GM19452 (cell line): ENCODE results near the gene EEF1A2.

ENCODE experiments used
- ATAC-seq: cut with Tn5 transposase; IDR thresholded peaks from one replicate; pipeline ENCODE4 v1.9.1; 2021; ENCODE audit not compliant: unreplicated experiment

The EEF1A2 gene

DNA sequence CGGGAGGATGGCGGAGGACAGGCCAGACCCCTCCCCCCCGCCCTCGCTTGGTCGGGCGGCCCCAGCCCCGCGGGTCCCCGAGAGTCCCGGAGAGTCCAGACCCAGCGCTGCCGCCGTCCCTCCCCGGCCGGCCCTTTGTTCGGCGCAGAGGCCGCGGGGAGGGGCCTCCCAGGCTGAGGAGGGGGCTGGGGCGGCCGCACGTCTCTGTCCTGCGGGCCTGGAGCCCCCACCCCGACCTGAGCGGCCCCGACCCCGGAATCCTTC is 27.2 kb downstream of the EEF1A2 start:
- no peak for ATAC-seq

GRCh38 chr20:63471002-63471716 is 27.7 kb downstream of the EEF1A2 start:
- ATAC-seq: no peak

- ATAC-seq: no peak
Observed at GRCh38 chr20:63470410-63470809, 28.5 kb downstream of the EEF1A2 start.

DNA sequence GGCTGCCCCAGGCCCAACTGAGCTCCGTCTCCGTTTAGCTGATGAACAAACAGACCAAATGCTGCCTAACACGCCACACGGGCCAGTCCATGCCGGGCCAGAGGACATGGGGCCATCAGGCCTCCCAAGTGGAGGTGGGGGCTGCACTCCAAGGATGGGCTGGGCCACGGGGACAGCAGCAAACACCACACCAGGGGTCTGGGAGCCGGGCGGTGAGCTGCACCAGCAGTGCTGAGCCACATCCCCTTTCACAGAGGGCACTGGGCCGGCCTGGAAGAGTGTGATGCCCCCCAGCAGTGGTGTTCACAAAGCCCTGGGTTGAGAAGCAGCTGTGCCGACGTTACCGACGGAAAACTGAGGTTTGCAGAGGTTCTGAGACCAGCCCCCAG is 29.2 kb downstream of the EEF1A2 start:
- ATAC-seq: no peak

DNA sequence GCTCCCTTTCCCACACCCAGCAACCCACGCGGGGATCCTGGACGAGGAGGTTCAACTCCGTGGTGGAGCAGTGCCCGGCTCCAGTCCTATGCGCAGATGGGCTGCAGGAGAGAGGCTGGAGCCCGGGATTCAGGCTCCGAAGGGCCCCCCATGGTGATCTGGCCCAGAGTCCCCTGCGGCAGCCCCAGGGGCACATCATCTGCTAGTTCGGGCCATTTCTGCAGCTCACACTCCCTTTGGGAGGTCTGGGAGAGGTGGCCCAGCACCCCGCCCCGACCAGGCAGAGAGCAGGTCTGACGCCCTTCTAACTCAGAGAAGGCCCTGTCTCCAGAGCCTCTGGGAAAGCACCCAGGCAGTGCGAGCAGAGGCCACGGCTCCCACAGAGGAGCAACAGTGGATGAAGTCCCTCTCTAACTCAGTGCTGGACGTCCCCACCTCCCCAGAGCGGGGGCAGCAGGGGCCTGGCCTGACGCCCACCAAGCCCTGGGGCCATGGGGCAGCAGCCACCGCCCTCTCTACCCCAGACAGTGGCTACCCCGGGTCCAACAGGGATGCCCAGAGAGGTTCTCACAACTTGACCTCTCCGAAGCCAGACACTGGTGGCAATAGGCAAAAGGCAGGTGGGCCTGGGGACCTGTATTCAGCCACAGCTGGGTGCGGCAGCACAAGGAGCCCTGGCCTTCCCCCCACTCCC is 29.7 kb downstream of the EEF1A2 start:
- no peak for ATAC-seq

DNA sequence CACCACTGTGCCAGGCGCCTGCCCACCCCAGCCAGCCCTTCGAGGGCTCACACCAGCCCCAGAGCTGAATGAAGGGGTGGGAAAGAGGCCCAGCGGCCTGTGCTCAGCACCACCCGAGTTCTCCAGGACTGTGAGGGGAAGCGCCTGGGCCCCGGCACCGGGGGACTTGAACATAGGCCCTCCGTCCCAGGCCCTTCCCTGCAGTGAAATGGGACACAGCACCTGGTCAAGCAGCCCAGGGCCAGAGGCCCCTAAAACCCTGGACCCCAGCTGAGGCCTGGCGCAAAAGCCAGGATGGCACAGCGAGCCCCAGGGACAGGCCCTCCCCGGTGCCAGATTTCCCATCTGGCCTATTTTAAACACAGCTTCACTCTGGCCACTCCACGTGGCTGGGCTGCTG is 30.5 kb downstream of the EEF1A2 start:
- ATAC-seq: no peak

DNA sequence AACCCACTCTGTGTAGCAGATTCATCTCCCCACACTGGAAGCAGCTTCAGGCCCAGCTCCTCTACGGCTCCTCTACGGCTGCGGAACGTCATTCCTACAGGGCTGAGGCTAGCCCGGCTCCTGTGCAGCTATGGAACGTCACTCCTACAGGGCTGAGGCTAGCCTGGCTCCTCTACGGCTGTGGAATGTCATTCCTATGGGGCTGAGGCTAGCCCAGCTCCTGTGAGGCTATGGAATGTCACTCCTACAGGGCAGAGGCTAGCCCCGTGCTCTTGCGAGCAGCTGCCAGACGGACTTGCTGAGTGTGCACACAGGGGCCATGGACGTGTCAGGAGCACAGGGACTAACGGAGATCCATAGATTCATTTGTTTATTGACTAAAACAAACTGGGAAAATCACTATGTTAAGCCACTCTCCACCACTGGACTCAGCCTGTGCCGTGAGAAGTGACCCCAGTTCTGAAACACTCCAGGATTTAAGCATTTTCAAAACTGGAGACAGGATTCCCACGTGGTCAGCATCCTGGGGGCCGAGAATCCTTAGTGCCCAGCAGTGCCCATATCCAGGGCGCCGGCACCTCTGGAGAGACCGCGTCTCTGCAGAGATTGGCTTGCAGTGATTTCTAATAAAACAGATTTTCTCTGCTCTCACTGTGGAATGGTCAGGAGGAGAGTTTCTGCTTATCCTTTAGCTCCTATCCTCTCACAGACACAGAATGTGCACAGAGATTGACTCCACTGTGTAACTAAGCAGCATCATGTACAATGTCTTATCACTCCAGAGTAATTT is 31.4 kb downstream of the EEF1A2 start:
- no peak for ATAC-seq

GRCh38 chr20:63466861-63467260 is 32.0 kb downstream of the EEF1A2 start:
- ATAC-seq: no peak

GRCh38 chr20:63466250-63466825 is 32.5 kb downstream of the EEF1A2 start:
- ATAC-seq: no peak

GRCh38 chr20:63465380-63466249 is 33.3 kb downstream of the EEF1A2 start:
- ATAC-seq: no peak

- no peak for ATAC-seq
Observed at GRCh38 chr20:63464289-63464635, 34.6 kb downstream of the EEF1A2 start.

DNA sequence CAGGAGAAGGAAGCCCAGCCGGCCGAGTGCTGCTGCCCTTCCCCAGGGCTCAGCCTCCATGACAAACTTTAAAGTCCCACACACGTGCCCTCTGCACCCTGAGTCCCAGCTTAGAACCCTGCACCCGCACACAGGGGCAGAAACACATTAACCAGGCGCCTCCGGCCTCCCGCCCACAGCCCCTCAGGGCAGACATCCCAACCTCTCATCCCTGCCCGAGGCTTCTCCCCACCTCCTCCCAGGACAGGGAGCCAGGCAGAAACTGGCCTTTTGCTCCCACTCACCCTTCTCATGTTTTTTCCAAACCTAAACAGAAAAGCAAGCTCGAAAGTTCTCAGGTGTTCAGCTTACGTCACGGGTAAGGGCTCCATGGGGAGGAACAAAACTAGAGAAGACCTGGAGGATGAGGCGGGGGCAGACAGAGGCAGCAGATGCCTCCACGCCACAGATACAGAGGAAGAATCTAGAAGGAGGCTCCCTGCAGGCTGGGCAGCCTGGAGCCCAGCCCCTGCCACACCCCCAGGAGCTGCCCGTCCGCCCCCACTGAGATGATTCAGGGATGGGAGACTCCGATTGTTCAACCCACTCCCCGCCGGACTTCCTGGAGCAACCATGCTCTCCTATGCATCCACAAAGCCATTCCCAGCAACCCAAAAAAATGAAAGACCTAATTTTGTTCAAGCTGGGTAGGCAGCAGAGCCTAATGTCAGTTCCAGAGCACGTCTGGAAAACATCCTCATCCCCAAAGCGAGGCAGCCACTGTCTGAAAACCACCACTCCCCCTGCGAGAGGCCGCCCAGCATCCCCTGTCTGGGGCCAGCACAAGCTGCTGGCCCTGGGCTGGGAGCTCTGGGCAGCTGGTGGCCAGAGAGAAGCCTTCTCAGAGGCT is 35.2 kb downstream of the EEF1A2 start:
- ATAC-seq: no peak

DNA sequence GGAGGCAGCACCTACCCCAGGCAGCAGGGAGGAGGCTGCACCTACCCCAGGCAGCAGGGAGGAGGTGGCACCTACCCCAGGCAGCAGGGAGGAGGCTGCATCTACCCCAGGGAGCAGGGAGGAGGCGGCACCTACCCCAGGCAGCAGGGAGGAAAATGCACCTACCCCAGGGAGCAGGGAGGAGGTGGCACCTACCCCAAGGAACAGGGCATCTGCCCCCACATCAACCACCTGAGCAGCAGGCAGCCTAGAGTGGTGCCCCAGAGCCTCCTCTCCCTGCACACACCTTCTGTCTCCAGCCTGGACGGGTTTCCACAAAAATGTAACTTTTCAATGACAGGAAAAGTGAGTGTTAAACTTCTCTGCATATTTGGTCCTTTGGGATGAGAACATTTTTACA is 36.6 kb downstream of the EEF1A2 start:
- no peak for ATAC-seq

DNA sequence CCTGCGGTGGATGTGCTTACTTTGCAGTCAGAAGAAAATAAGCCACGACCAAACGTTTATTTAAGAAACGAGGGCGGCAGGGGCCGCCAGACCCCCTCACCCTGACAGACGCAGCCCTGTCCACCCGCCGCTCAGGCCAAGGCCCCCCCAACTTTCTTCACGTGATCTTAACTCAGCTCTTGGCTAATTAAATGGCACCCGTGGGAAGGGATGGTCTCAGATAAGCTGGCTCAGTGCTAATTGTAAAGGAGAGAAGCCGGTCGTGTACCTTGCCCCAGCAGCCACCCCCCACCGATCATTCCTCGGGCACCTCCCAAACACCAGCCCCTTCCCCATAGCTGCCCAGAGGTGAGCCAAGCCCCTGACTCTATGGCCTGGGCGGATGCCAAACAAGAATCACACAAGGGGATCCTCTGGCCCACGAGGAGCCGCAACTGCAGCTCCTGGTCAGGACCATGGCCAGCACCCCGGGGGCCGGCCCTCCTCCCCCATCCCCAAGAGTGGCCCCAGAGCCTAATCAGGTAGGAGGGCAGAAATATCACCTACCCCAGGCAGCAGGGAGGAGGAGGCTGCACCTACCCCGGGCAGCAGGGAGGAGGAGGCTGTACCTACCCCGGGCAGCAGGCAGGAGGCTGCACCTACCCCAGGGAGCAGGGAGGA is 37.6 kb downstream of the EEF1A2 start:
- ATAC-seq: no peak

DNA sequence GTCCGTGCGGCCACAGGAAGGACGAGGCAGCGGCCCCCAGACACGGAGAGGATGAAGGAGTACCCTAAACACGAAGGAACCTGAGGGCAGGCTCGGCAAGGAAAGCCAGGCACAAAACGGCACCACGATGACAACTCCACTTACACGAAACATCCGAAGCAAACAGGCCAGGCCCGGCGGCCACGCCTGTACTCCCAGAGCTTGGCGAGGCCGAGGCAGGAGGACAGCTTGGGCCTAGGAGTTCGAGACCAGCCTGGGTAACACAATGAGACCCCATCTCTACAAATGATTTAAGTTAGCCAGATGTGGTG is 39.9 kb downstream of the EEF1A2 start:
- ATAC-seq: no peak

DNA sequence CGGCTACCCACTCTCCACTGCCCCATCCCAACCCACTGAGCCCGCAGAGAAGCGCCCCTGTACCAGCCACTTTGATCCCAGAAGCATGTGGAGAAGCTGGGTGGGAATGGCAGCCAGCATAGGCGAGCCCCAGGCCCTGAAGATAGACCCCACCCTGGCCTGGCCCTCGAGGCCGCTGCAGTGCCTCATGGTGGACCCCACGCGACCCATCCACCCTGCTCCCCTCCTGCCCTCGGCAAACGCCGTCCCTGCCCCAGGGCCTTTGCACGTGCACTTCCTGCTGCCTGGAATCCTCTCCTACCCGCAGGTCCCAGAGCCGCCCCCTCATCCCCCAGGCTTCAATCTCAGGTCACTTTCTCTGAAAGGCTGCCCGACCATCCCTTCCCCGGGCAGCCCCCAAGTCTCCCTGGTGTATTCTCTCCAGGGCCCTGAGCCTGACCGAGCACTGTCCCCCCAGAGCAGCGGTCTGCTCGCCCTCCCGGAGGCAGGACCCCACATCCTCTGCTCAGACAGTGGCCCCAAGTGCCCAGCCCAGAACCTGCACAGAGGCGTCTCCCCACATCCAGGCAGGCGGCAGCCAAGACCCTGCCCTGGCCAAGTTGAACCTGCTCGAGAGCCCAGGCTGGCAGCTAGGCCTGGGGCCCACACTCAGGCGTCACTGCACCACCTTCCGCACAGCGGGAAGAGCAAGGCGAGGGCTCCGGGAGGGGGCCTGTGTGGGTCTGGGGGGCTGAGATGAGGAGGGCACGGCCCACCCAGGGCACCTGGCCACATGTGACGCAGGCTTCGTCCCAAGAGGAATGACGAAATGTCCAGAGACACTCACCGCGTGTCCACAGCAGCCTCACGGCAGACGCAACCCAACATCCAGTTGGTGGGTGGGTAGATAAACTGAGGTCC is 40.5 kb downstream of the EEF1A2 start:
- ATAC-seq: no peak

GRCh38 chr20:63457737-63458136 is 41.1 kb downstream of the EEF1A2 start:
- no peak for ATAC-seq

DNA sequence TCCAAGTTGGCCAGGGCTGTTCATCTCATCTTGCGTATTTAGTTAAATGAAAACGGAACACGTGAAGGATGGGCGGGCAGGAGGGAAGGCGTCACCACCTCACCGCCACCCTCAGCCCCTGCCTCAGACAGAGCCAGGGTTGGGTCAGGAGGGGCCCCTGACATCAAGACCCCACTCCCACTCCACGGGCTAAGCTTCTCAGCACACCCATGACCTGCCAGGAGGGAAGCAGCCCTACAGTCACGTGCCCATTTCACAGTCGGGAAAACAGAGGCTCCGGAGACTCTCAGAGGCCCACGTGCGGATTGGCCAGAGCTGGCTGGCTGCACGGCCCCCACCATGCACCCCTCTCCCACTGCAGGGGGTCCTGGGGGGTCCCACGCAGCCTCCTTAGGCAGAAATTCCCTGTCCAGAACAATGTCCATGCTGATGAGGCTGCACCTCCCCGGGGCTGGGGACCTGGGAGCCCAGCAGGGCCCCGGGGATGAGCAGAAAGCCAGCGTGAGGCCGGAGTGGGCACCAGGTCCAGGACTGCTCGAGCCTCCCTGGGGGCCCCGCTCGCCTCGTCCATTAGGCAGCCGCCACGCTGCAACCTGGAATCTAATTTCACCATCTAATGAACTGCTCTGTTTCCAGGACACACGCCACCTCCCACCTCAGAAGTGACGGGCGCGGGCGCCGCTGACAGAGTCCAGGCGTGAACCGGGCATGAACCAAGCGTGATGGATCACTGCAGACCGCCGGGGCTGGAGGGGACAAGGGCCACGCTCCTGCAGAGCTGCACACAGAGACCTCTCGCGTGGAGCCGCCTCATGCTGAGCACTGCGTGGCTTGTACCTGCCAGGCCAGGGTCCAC is 42.2 kb downstream of the EEF1A2 start:
- ATAC-seq: no peak
